Measurements from ENCODE around the gene KRT6C. TPM values are rescaled to one million over a fixed set of nuclear protein-coding genes. Genes with fewer than 3 reads are reported as not detected.

KRT6C gene
- total RNA-seq, 4 donors from 2014 or later: not detected

GRCh38 chr12:52477651-52478050 lies 4.0 kb upstream of the KRT6C start:
- no peak for DNase-seq
- H3K4me3 ChIP-seq: no peak overlapping the region
- H3K4me1 ChIP-seq: no peaks in the 10 kb centered on the region
- intact Hi-C loops (cut with DNase I; ENCODE audit: low total_unique reads) (no loop called here), in situ Hi-C loops (cut with MboI; ENCODE audit: low sequenced_read_pairs in 4 of 4) (no loop called here)
- H3K27ac ChIP-seq: no peak overlapping the region
- TF ChIP-seq CTCF (IDR thresholded peaks at IDR 0.05 in 4 of 5, conservative IDR thresholded peaks at IDR 0.05 in 1 of 5): no peak
- no peaks in the 10 kb centered on the region for H3K9me3 ChIP-seq
- H3K27me3 ChIP-seq: no peaks in the 10 kb centered on the region
- no peaks in the 10 kb centered on the region for H3K36me3 ChIP-seq
- no peak for ATAC-seq

- no peak for ATAC-seq
- Histone ChIP-seq H3K27ac (no peak overlapping the region), H3K4me1 (no peaks in the 10 kb centered on the region), H3K27me3 (no peaks in the 10 kb centered on the region), H3K9me3 (no peaks in the 10 kb centered on the region), H3K4me3 (no peak overlapping the region), H3K36me3 (no peaks in the 10 kb centered on the region)
- in situ Hi-C loops (cut with MboI; ENCODE audit: low sequenced_read_pairs in 4 of 4) (no loop called here), intact Hi-C loops (cut with DNase I; ENCODE audit: low total_unique reads) (no loop called here)
- no peak for DNase-seq
- TF ChIP-seq CTCF (IDR thresholded peaks at IDR 0.05 in 4 of 5, conservative IDR thresholded peaks at IDR 0.05 in 1 of 5) (no peak), POLR2A (IDR thresholded peaks at IDR 0.05) (no peak)
Measured at GRCh38 chr12:52474212-52474611, 607 bp upstream of the KRT6C start.

GRCh38 chr12:52469853-52470252 lies 3.8 kb downstream of the KRT6C start:
- no peaks in the 10 kb centered on the region for H3K4me1 ChIP-seq
- in situ Hi-C loops (cut with MboI; ENCODE audit: low sequenced_read_pairs in 4 of 4): no loop called here
- no peak for ATAC-seq
- intact Hi-C loops (cut with DNase I; ENCODE audit: low total_unique reads): no loop called here
- TF ChIP-seq POLR2A (IDR thresholded peaks at IDR 0.05) (no peak), CTCF (IDR thresholded peaks at IDR 0.05 in 4 of 5, conservative IDR thresholded peaks at IDR 0.05 in 1 of 5) (no peak)
- H3K27me3 ChIP-seq: no peaks in the 10 kb centered on the region
- no peak overlapping the region for H3K4me3 ChIP-seq
- H3K36me3 ChIP-seq: no peaks in the 10 kb centered on the region
- H3K27ac ChIP-seq: no peak overlapping the region
- no peaks in the 10 kb centered on the region for H3K9me3 ChIP-seq
- DNase-seq: no peak

GRCh38 chr12:52464897-52465296 lies 8.7 kb downstream of the KRT6C start:
- no peak for DNase-seq
- intact Hi-C loops (cut with DNase I; ENCODE audit: low total_unique reads): no loop called here
- no peak overlapping the region for H3K4me3 ChIP-seq
- ATAC-seq: no peak
- H3K27ac ChIP-seq: no peak overlapping the region
- TF ChIP-seq CTCF (IDR thresholded peaks at IDR 0.05 in 4 of 5, conservative IDR thresholded peaks at IDR 0.05 in 1 of 5) (no peak), POLR2A (IDR thresholded peaks at IDR 0.05) (no peak)
- H3K36me3 ChIP-seq: no peaks in the 10 kb centered on the region
- no peaks in the 10 kb centered on the region for H3K4me1 ChIP-seq
- in situ Hi-C loops (cut with MboI; ENCODE audit: low sequenced_read_pairs in 4 of 4): no loop called here
- H3K27me3 ChIP-seq: no peaks in the 10 kb centered on the region
- no peaks in the 10 kb centered on the region for H3K9me3 ChIP-seq

GRCh38 chr12:52461693-52462092 lies 11.9 kb downstream of the KRT6C start:
- TF ChIP-seq CTCF (IDR thresholded peaks at IDR 0.05 in 4 of 5, conservative IDR thresholded peaks at IDR 0.05 in 1 of 5) (no peak), POLR2A (IDR thresholded peaks at IDR 0.05) (no peak)
- Histone ChIP-seq H3K9me3 (no peaks in the 10 kb centered on the region), H3K27ac (no peak overlapping the region), H3K4me3 (no peak overlapping the region), H3K4me1 (no peaks in the 10 kb centered on the region), H3K36me3 (no peaks in the 10 kb centered on the region), H3K27me3 (no peaks in the 10 kb centered on the region)
- DNase-seq (no peak), ATAC-seq (no peak)
- in situ Hi-C loops (cut with MboI; ENCODE audit: low sequenced_read_pairs in 4 of 4) (no loop called here), intact Hi-C loops (cut with DNase I; ENCODE audit: low total_unique reads) (no loop called here)

Measured in gastrocnemius medialis (tissue), 4 donors.